ENCODE results near the gene DLGAP1.

DNA sequence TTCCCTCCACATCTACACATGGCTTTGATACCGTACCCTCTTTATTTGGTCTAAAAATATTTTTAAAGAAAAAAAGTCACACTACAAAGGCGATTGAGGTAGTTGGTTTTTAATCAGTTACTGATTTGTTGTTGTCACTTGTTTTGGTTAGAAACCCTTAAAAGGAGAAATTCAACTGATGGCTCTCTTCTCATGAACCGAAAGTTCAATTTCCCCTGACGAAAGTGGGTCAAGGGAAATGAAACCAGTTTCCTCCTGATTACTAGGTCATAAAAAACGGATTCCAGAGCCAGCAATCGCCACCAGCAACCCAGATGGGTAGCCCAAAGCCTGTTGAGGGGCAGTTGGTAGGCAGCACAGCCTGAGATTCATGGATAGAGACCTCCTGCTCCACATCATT, 63.2 kb downstream of the DLGAP1 start:
- no peak for TF ChIP-seq ZFP3 (CRISPR knock-in tag; IDR thresholded peaks at IDR 0.05)
- TF ChIP-seq CSDC2 (CRISPR knock-in tag; IDR thresholded peaks at IDR 0.05): no peak
- TF ChIP-seq, protein P1, sequence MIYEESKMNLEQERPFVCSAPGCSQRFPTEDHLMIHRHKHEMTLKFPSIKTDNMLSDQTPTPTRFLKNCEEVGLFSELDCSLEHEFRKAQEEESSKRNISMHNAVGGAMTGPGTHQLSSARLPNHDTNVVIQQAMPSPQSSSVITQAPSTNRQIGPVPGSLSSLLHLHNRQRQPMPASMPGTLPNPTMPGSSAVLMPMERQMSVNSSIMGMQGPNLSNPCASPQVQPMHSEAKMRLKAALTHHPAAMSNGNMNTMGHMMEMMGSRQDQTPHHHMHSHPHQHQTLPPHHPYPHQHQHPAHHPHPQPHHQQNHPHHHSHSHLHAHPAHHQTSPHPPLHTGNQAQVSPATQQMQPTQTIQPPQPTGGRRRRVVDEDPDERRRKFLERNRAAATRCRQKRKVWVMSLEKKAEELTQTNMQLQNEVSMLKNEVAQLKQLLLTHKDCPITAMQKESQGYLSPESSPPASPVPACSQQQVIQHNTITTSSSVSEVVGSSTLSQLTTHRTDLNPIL (CRISPR knock-in tag; IDR thresholded peaks at IDR 0.05; ENCODE audit: low read depth): no peak
- no peak for TF ChIP-seq ZNF70 (CRISPR knock-in tag; IDR thresholded peaks at IDR 0.05)
- no peak for TF ChIP-seq TCF4 (CRISPR knock-in tag; IDR thresholded peaks at IDR 0.05; ENCODE audit: borderline replicate concordance)
- TF ChIP-seq, protein P2, sequence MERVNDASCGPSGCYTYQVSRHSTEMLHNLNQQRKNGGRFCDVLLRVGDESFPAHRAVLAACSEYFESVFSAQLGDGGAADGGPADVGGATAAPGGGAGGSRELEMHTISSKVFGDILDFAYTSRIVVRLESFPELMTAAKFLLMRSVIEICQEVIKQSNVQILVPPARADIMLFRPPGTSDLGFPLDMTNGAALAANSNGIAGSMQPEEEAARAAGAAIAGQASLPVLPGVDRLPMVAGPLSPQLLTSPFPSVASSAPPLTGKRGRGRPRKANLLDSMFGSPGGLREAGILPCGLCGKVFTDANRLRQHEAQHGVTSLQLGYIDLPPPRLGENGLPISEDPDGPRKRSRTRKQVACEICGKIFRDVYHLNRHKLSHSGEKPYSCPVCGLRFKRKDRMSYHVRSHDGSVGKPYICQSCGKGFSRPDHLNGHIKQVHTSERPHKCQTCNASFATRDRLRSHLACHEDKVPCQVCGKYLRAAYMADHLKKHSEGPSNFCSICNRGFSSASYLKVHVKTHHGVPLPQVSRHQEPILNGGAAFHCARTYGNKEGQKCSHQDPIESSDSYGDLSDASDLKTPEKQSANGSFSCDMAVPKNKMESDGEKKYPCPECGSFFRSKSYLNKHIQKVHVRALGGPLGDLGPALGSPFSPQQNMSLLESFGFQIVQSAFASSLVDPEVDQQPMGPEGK (CRISPR knock-in tag; IDR thresholded peaks at IDR 0.05; ENCODE audit: borderline replicate concordance): no peak
- TF ChIP-seq ZFP30 (CRISPR knock-in tag; IDR thresholded peaks at IDR 0.05): no peak
- TF ChIP-seq ZNF565 (CRISPR knock-in tag; conservative IDR thresholded peaks at IDR 0.05; ENCODE audit: low read depth): no peak
- no peak for TF ChIP-seq PPARA (CRISPR knock-in tag; IDR thresholded peaks at IDR 0.05; ENCODE audit: borderline replicate concordance)
- no peak for TF ChIP-seq ARNTL (CRISPR knock-in tag; IDR thresholded peaks at IDR 0.05; ENCODE audit: borderline replicate concordance, low read depth)
- TF ChIP-seq, protein P3, sequence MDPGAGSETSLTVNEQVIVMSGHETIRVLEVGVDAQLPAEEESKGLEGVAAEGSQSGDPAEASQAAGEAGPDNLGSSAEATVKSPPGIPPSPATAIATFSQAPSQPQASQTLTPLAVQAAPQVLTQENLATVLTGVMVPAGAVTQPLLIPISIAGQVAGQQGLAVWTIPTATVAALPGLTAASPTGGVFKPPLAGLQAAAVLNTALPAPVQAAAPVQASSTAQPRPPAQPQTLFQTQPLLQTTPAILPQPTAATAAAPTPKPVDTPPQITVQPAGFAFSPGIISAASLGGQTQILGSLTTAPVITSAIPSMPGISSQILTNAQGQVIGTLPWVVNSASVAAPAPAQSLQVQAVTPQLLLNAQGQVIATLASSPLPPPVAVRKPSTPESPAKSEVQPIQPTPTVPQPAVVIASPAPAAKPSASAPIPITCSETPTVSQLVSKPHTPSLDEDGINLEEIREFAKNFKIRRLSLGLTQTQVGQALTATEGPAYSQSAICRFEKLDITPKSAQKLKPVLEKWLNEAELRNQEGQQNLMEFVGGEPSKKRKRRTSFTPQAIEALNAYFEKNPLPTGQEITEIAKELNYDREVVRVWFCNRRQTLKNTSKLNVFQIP (CRISPR knock-in tag; IDR thresholded peaks at IDR 0.05; ENCODE audit: borderline replicate concordance, low read depth): no peak

Data from SK-N-SH treated with all-trans-retinoic acid at 6 μM for 48 hours (cell line).